Measurements from ENCODE around the gene IL16. TPM values are rescaled to one million over a fixed set of nuclear protein-coding genes. Genes with fewer than 3 reads are reported as not detected.

IL16 gene
- total RNA-seq, 2 donors from 2014 or later: 11.1 to 17.1 TPM

DNA sequence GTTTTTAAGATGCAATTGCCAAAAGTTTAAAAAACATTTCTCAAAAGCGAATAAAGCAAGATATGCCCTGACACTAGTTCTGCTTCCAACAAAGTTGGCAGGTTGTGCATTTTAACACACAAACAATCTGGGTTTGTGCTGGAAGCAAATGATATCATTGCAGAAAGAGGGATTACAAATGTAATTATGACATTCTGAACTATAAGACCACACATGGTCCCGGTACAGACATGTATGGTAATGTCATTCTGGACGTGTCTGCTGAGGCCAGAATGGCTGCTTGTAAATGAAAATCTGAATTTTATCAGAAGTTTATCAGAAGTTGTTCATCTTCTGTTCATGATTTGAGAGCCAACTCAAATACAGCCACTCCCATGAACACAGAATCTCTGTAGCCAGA, 166.6 kb downstream of the IL16 start:
- TF ChIP-seq, protein P1, sequence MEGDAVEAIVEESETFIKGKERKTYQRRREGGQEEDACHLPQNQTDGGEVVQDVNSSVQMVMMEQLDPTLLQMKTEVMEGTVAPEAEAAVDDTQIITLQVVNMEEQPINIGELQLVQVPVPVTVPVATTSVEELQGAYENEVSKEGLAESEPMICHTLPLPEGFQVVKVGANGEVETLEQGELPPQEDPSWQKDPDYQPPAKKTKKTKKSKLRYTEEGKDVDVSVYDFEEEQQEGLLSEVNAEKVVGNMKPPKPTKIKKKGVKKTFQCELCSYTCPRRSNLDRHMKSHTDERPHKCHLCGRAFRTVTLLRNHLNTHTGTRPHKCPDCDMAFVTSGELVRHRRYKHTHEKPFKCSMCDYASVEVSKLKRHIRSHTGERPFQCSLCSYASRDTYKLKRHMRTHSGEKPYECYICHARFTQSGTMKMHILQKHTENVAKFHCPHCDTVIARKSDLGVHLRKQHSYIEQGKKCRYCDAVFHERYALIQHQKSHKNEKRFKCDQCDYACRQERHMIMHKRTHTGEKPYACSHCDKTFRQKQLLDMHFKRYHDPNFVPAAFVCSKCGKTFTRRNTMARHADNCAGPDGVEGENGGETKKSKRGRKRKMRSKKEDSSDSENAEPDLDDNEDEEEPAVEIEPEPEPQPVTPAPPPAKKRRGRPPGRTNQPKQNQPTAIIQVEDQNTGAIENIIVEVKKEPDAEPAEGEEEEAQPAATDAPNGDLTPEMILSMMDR (IDR thresholded peaks at IDR 0.05): no peak
- ATAC-seq (ENCODE audit: insufficient number of reproducible peaks, low FRiP score, low read depth): no peak
- H3K4me3 ChIP-seq: no peak overlapping the region
- no peak overlapping the region for H3K27ac ChIP-seq
- H3K4me1 ChIP-seq (ENCODE audit: control insufficient read depth in 1 of 2, low read depth in 2 of 2): peaks cover 0 to 7% of the 10 kb centered on the region in 2 donors
- DNase-seq (ENCODE audit: low spot score): no peak
- H3K9me3 ChIP-seq: no peaks in the 10 kb centered on the region
- no peaks in the 10 kb centered on the region for H3K27me3 ChIP-seq (replicated peaks; ENCODE audit: insufficient read depth)
- H3K36me3 ChIP-seq: no peaks in the 10 kb centered on the region

Other genes starting within 250 kb of the IL16 start
- 10 to 100 TPM; 36.8 to 39.0 TPM for gene MESD, start 207.1 kb upstream of the IL16 start, total RNA-seq
- gene TLNRD1, start 196.0 kb upstream of the IL16 start, total RNA-seq: 10 to 100 TPM; 34.0 to 51.1 TPM
- gene CFAP161, start 62.6 kb upstream of the IL16 start, total RNA-seq: 1 to 10 TPM in 1 of 2 donors, not detected in 1; 1.1 TPM
- gene STARD5, start 127.3 kb downstream of the IL16 start, total RNA-seq: 10 to 100 TPM in 1 of 2 donors, 1 to 10 TPM in 1; 7.3 to 14.9 TPM
- gene TMC3, start 177.3 kb downstream of the IL16 start, total RNA-seq: under 1 TPM in 1 of 2 donors, not detected in 1; 0.54 TPM